Measurements from ENCODE around the gene LGMN. TPM values are rescaled to one million over a fixed set of nuclear protein-coding genes. Genes with fewer than 3 reads are reported as not detected.

Gene LGMN
- total and polyA plus RNA-seq, 3 donors from 2014 or later = 58.1 to 102 (median 88.9) TPM

DNA sequence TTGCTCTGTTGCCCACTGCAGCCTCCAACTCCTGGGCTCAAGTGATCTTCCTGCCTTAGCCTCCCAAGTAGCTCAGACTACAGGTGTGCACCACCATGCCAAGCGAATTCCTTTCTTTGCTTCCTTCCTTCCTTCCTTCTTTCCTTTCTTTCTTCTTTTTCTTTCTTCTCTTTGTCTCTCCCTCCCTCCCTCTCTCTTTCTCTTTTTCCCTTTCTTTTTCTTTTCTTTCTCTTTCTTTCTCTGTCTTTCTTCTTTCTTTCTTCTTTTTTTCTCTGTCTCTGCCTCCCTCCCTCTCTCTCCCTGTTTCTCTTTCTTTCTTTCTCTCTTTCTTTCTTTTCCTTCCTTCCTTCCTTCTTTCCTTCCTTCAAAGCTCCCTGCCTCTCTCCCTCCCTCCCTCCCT, 52.9 kb downstream of the LGMN start:
- no peak for DNase-seq
- intact Hi-C loops (cut with DNase I; ENCODE audit: low total_unique reads) = no loop called here
- TF ChIP-seq POLR2A (IDR thresholded peaks at IDR 0.05) = no peak
- TF ChIP-seq, protein P1, sequence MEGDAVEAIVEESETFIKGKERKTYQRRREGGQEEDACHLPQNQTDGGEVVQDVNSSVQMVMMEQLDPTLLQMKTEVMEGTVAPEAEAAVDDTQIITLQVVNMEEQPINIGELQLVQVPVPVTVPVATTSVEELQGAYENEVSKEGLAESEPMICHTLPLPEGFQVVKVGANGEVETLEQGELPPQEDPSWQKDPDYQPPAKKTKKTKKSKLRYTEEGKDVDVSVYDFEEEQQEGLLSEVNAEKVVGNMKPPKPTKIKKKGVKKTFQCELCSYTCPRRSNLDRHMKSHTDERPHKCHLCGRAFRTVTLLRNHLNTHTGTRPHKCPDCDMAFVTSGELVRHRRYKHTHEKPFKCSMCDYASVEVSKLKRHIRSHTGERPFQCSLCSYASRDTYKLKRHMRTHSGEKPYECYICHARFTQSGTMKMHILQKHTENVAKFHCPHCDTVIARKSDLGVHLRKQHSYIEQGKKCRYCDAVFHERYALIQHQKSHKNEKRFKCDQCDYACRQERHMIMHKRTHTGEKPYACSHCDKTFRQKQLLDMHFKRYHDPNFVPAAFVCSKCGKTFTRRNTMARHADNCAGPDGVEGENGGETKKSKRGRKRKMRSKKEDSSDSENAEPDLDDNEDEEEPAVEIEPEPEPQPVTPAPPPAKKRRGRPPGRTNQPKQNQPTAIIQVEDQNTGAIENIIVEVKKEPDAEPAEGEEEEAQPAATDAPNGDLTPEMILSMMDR (IDR thresholded peaks at IDR 0.05) = no peak
- H3K9me3 ChIP-seq = no peaks in the 10 kb centered on the region
- no peak overlapping the region for H3K4me3 ChIP-seq
- 86 to 98% methylated on average over 1 of the region's 1 CpG for WGBS, 2 donors
- H3K4me1 ChIP-seq = peaks cover 28% of the 10 kb centered on the region
- no peaks in the 10 kb centered on the region for H3K36me3 ChIP-seq (ENCODE audit: low read depth, missing control alignments)
- no peak overlapping the region for H3K27ac ChIP-seq
- no peaks in the 10 kb centered on the region for H3K27me3 ChIP-seq

DNA sequence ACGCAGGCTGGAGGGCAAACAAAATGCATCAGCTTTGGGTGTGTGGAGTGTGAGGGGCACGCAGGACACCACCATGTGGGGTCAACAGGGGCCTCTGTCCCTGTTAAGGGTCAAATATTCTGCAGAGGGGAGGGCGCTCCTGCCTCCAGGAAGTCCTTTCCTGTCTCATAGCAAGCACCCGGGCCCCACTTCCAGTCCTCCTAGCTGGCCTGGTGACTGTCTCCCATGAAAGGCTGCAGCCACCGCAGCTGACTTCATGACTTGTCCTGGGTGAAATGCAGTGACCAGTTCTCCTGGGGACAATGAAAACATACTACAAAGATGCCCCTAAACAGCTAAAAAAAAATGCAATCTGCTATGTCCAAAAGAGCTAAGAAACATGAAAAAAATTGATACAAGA, 53.6 kb downstream of the LGMN start:
- Histone ChIP-seq H3K4me1 (peaks cover 28% of the 10 kb centered on the region), H3K27me3 (no peaks in the 10 kb centered on the region), H3K4me3 (no peak overlapping the region), H3K27ac (peak overlapping the region in 1 of 2 donors; percentile 10), H3K36me3 (ENCODE audit: low read depth, missing control alignments) (no peaks in the 10 kb centered on the region), H3K9me3 (no peaks in the 10 kb centered on the region)
- TF ChIP-seq, protein P1 (IDR thresholded peaks at IDR 0.05) = no peak
- TF ChIP-seq POLR2A (IDR thresholded peaks at IDR 0.05) = no peak
- intact Hi-C loops (cut with DNase I; ENCODE audit: low total_unique reads) = no loop called here
- DNase-seq = no peak
- WGBS, 2 donors = 31 to 74% methylated on average over 3 to 5 of the region's 5 CpGs

DNA sequence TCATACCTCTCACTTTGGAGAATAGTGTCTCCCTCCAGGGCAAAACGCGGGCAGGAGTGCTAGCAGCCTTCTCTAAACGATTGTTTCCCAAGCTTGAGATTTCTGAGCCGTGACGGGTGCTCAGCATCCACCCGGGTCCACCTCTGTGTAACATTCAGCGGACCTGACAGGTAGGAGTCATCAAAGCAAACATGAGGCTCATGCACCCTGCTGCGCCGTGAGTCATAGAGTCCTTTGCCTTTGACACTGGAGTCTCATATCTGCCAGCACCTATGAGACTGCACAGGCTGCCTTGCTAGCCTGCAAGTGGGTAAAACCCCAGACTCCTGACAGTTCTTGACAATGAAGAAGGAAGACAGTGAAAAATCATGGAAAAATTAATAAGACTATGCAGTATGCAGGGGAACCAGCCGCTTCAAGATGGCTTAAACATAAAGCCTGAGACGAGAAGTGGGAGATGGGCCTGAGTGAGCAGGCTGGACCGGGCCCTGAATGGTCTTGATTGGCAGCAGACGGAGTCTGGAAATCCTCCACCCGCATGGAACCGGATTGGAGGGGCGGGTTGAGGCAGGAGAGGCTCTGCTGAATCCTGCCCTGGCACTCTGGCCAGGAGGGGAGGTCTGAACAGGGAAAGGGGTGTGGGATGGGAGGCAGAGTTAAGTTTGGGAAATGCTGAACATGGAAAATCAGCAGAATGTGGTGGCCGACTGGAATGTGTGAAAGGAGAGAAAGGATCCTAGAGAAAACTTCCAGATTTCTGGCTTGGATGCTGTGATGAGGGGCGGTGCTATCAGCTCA, 54.2 kb downstream of the LGMN start:
- Histone ChIP-seq H3K9me3 (no peaks in the 10 kb centered on the region), H3K36me3 (ENCODE audit: low read depth, missing control alignments) (no peaks in the 10 kb centered on the region), H3K4me1 (peaks cover 28% of the 10 kb centered on the region), H3K4me3 (no peak overlapping the region), H3K27me3 (no peaks in the 10 kb centered on the region), H3K27ac (peak overlapping the region in 1 of 2 donors; percentile 10)
- TF ChIP-seq, protein P1 (IDR thresholded peaks at IDR 0.05) = no peak
- no peak for TF ChIP-seq POLR2A (IDR thresholded peaks at IDR 0.05)
- no peak for DNase-seq
- intact Hi-C loops (cut with DNase I; ENCODE audit: low total_unique reads) = no loop called here
- WGBS, 2 donors = 77 to 81% methylated on average over 18 of the region's 18 CpGs

DNA sequence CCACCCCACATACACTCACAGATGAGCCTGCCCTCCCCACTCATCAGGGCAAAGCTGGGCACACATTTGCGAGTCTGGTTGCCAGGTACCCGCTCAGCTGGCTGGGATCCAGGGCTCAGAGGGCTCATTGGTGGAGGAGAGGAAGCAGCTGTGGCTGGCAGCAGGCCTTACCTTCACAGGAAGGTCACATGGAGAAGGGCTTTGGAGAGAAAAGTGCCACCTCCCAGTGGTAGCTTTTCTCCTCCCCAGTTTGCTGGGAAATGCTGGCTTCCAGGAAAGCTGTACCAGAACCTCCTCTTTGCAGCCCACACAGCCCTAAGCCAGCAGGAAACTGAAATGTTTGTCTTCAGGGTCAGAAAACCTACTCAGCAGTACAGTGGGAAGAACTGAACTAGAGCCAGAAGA, 55.6 kb downstream of the LGMN start:
- intact Hi-C loops (cut with DNase I; ENCODE audit: low total_unique reads) = no loop called here
- DNase-seq = peak; percentile 63

More for the DNA sequence above, 55.6 kb downstream of the LGMN start:
- Histone ChIP-seq H3K27me3 (no peaks in the 10 kb centered on the region), H3K36me3 (ENCODE audit: low read depth, missing control alignments) (no peaks in the 10 kb centered on the region), H3K27ac (peak overlapping the region; percentile 5 to 59), H3K9me3 (no peaks in the 10 kb centered on the region), H3K4me3 (no peak overlapping the region), H3K4me1 (peaks cover 28% of the 10 kb centered on the region)
- WGBS, 2 donors = 31 to 42% methylated on average over 2 of the region's 2 CpGs
- TF ChIP-seq, protein P1 (IDR thresholded peaks at IDR 0.05) = no peak
- TF ChIP-seq POLR2A (IDR thresholded peaks at IDR 0.05) = no peak
